GM21737 (cell line): ENCODE data around the gene PCBP3.
"Not testable (repeated sequence)": the region's sequence is repeated elsewhere in the genome, so short reads cannot be mapped to it uniquely, and the experiment has no call there.

ENCODE experiments used
- ATAC-seq: cut with Tn5 transposase; IDR thresholded peaks from one replicate; pipeline ENCODE4 v1.9.1; 2021; ENCODE audit warnings: mild to moderate bottlenecking, moderate library complexity; ENCODE audit not compliant: unreplicated experiment

Gene PCBP3

DNA sequence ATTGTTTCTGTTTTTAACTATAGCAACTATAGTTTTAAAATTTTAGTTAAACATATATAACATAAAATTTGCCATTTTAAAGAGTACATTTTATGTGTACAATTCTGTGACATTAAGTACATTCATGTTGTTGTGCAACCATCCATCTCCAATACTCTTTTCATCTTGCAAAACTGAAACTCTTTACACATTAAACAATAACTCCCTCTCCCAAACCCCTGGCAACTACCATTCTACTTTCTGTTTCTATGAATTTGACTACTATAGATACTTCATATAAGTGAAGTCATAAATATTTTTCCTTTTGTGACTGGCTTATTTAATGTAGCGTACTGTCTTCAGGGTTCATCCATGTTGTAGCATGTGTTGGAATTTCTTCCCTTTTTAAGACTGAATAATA, 25.9 kb downstream of the PCBP3 start:
- ATAC-seq = no peak

DNA sequence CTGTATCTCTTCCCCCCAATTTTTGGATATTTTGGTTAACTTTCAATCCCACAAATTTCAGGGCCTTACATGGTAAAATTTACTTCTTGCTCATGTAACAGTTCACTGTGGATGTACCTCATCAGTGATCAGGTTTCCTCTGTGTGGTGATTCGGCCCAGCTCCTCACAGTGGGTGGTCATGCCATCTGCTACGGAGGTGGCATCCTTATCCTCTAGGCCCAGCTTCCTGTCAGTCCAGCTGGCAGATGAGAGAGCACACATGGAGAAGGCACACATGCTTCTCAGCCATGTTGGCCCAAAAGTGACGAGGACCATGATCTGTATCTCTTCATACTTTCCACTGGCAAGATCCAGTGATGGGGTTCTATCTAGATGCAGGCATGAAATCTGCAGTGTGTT, 27.2 kb downstream of the PCBP3 start:
- ATAC-seq = no peak

DNA sequence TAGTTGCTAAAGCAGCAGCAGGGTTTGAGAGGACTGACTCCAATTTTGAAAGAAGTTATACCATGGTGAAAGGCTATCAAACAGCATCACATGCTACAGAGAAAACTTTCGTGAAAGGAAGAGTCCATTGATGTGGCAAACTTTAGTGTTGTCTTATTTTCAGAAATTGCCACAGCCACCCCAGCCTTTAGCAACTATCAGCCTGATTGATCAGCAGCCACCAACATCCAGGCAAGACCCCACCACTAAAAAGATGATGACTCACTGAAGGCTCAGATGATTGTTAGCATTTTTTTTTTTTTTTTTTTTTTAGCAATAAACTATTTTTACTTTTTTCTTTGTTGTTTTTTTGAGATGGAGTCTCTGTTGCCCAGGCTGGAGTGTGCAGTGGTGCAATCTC, 35.3 kb downstream of the PCBP3 start:
- ATAC-seq = not testable (repeated sequence)

DNA sequence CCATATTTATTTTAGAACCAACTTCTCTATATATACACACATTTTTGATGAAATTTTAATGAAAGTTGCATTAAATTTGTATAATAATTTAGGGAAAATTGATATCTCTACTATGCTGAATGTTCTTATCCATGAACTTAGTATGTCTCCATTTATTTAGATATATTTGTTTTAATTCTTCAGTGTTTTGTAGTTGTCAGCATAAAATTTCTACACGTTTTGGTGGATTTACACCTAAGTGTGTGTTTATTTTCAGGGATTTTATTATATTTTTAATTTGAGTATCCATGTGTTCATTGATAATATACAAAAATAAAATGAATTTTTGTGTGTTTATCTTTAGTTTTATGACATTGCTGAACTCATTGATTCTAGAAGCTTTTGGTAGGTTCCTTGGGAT, 36.7 kb downstream of the PCBP3 start:
- no peak for ATAC-seq

DNA sequence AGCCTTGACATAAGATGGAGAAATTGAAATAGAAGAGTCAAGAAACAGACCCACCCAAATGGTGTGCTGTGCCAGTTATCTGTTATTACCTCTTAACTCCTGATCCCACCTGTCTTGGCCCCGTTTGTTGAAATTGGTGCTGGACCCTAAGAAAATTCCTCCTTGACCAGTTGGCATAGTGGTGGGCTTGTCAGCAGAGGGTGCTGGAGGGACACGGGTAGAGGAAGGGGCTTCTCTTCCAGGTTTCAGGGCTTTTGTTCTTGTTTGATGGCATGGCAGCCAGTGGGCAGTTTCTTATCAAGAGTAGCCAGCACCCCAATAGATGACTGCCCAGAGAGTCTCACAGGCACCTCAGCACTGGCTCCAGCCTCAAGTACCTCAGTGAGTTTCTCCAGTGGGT, 51.6 kb downstream of the PCBP3 start:
- ATAC-seq = no peak

DNA sequence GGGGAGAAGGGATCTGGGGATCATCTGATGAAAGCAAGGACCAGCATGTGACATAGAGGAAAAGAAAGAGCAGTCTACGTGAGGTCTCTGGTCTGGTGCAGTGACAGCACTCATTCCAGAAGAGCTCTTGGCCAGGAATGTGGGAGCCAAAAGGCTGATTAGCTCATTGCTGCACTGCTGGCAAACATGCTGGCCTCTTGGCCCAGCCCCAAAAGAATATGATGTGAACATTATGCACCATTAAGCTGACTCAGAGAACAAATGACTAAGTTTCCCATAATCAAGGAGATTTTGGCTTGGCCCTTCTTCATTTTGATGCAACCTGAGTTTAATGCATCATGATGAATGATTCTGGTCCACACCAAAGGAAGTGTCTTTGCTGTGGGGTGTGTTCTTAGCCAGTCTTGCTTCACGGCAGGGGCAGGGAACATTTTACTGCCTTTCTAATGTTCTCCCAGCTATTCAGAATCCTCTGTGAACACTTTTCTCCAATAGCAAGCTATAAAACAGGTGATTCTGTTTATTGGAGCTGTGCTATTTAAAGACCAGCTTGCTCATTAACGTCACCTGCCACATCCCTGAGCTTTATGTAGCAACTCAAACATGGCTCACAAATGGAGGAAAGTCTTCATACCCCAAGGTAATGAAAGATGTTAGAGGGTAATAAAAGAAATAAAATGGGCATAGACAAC, 55.1 kb downstream of the PCBP3 start:
- no peak for ATAC-seq

DNA sequence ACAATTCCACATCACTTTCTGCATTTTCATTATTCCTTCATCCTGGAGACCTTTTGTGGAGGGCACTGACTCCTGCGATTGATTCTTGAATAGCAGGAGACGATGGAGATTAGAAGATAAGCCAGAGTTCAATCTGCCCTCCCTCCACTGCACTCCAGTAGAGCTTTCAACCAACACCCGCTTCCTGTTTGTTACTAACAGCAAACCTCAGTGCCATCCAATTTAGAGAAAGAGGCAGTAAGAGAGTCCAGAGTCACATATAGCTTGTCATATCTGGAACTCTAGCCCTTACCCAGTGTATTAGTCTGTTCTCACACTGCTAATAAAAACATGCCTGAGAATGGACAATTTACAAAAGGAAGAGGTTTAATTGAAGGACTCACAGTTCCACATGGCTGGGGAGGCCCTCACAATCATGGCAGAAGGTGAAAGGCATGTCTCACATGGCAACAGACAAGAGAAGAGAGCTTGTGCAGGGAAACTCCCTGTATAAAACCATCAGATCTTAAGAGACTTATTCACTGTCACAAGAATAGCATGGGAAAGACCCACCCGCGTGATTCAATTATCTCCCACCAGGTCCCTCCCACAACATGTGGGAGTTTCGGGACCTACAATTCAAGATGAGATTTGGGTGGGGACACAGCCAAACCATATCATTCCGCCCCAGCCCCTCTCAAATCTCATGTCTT, 55.9 kb downstream of the PCBP3 start:
- no peak for ATAC-seq

DNA sequence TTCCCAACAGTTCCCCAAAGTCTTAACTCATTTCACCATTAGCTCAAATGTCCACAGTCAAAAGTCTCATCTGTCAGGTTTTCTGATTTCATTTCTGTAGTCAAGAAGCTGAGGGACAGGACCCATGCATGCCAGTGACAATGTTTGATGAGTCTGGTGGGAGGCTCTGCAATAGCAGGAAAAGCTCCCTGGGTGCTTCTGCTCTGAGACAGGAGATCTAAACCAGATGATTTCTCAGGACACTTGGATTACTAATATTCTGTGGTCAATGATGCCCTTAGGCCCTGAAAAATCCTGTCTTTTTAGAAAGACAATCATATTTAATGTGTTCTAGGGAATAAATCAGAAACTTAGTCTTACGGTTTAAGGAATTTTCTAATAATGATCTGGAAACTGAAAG, 56.4 kb downstream of the PCBP3 start:
- ATAC-seq = no peak

DNA sequence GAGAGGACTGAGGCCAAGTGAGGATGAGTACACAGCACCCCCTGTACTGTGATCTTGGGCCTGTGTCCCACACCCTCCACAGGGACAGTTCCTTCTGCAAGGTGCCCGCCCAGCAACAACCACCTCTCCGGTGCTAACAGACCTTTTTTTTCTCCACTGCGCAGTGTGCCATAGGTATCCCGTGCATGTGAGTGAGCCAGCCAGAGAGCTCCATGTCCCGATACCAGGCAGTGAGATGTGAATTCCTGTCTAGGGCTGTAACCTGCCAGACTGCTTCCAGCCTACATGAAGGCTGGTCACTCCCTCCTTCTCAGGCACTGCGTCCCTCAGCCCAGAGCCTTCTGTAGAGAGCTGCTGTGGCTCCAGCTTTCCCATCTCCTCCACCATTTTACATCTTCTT, 56.9 kb downstream of the PCBP3 start:
- ATAC-seq = no peak

DNA sequence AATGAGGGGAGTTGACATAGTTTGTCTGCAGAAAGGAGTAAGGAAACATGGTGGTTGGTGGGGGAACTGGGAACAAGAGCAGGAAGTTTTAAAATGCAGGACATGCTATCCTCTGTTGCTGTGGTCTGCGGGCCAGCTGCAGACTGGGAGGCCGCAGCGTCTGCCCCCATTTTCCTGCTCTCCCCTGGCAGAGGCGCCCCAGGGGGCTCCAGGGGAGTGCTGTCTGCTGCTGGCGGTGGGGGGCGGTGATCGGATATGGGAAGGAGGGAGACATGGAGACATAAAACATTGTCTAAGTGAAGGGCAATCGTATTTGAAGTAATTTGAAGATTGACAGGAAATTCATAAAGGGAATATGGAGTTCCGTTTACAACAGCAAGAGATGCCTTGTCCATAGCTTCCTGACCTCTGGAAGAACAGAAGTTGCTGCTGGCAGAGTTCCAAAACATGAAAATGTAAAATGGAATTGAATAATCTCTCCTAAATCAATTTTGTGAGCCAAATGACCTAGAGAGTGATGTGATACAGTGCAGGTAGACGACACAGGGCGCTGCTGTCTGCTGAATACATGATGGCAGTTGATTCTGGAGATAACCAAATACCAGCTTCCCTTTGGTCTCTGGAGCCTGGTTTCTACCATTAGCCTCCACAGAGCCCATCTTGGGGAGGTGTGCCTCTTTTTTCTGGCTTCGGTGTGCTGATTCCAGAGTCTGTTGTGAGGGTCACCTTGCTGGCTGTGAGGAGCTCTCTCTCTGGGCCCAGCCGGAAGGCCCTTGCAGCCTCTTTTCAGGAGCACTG, 61.0 kb downstream of the PCBP3 start:
- ATAC-seq = no peak

DNA sequence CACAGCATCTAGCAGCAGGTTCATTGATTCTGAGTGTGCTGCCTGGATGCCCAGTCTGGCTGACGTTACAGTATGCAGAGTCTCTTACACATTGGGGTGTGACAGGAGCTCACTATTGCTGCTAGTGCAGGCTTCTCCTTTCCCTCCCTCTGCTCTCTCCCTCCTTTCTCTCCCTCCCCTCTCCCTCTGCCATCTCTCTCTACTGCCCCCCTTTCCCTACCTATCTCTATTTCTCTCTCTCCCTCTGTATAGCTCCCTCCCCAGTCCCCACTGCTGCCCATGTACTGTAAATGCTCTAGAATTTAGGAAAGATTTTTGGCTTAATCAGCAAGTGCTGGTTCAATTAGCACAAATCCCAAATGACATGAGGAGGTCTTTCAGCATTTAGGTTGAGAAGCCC, 62.8 kb downstream of the PCBP3 start:
- no peak for ATAC-seq

DNA sequence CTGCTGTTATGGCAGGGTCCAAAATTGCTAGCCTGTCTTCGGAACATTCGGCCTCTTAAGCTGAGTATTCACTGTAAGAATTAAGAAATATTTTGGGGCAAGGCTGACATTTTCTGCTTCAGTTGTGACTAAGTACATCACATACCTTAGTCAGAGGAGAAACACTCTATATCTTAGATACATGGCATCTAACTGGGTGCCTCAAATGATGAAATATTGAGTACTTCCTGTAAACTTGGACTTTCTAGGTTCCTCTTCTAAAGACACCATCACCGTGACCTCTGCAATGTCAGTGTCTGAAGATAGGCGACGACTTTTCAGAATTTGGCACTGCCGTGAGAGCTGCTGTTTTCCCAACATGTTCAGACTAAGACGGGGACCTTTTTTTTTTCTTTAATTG, 65.6 kb downstream of the PCBP3 start:
- no peak for ATAC-seq

DNA sequence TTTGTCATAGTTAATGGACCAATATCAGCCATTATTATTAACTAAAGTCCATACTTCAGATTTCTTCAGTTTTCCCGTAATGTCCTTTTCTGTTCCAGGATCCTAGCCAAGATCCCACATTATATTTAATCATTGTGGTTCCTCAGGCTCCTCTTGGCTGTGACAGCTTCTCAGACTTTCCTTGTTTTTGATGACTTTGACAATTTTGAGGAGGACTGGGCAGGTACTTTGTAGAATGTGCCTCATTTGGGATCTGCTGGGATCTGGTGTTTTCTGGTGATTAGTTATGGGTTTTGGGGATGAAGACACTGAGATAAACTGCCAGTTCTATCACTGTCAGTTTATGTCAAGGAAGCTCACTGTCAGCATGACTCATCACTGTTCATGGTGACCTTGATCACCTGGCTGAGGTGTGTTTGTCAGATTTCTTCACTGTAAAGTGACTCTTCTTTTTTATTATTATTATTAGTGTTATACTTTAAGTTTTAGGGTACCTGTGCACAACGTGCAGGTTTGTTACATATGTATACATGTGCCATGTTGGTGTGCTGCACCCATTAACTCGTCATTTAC, 66.3 kb downstream of the PCBP3 start:
- ATAC-seq = no peak

DNA sequence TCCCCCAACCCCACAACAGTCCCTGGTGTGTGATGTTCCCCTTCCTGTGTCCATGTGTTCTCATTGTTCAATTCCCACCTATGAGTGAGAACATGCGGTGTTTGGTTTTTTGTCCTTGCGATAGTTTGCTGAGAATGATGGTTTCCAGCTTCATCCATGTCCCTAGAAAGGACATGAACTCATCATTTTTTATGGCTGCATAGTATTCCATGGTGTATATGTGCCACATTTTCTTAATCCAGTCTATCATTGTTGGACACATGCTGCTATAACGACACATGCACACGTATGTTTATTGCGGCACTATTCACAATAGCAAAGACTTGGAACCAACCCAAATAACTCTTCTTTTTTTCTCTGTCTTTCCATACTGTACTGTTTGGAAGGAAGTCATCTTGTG, 66.8 kb downstream of the PCBP3 start:
- ATAC-seq = not testable (repeated sequence)

DNA sequence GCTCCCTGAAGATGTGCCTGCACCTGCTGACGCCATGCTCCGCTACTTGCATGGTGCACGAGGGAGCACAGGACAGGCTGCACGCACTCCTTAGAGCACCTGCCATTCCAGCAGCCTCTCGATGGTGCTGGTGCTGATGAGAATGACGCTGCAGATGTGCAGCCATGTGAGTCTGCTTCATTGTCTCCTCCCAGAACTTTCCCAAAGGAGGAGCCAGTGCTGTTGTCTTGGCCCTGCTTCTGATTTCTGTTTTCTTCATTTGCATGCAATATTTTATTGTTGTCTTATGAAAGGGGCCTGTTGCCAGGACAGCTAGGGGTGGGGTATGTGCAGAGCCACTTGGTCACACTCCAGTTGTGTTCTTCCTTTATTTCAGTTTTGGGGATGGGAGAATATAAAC, 70.1 kb downstream of the PCBP3 start:
- no peak for ATAC-seq

DNA sequence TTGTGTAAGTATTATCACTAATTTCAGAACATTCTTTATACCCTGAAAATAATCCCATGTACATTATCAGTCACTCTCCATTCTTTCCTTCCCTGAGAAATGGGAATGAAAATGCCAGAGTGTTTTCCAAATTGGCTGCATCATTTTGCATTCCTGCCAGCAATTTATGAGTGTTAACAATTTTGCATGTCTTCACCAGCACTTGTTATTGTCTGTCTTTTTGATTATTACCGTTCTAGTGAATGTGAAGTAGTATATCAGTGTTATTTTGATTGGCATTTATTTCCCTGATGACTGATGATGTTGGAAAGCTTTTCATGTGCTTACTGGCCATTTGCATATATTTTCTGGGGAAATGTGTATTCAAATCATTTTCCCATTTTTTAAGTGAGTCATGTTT, 71.9 kb downstream of the PCBP3 start:
- no peak for ATAC-seq

DNA sequence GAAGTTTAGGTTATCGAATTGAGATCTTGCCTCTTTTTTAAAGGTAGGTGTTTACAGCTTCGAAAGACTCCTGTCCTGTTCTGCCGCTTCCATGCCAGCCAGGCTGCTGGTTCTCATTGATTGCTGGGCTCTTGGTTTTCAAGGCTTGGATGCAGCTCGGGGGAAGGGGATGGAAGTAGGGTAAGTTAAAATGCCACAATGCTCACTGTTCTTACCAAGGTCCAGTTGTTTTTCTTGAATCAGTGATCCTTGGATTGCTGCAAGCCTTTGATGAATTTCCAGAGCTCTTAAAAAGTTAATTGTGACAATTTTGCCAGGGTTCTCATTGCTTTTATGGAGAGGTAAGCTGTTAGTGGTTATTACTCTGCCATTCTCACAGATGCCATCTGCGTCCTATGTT, 74.9 kb downstream of the PCBP3 start:
- ATAC-seq = no peak

DNA sequence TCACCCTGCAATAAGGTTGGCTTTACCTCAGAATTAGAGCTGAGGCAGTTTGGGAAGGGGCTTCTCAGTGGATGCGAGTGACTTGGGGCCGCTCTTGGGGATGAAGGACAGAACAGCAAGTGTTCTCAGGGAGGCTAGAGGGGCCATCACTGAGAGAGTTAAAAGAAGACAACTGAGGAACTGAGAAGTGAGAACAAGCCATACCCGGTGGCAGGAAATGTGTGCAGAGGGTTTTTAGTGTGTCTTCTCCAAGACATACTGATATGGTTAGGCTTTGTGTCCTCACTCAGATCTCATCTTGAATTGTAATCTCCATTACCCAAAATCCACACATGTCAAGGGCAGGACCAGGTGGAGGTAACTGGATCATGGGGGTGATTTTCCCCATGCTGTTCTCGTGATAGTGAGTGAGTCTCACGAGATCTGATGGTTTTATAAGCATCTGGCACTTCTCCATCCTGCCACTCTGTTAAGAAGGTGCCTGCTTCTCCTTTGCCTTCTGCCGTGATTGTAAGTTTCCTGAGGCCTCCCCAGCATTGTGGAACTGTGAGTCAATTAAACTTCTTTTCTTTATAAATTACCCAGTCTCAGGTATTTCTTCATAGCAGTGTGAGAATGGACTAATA, 75.8 kb downstream of the PCBP3 start:
- ATAC-seq = no peak

DNA sequence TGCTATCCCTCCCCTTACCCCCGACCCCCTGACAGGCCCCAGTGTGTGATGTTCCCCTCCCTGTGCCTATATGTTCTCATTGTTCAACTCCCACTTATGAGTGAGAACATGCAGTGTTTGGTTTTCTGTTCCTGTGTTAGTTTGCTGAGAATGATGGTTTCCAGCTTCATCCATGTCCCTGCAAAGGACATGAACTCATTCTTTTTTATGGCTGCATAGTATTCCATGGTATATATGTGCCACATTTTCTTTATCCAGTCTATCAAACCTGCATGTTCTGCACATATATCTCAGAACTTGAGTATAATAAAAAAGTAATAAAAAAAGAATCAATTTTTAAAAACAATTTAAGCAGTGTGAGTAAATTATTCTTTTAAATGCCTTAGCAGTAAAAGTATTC, 76.7 kb downstream of the PCBP3 start:
- ATAC-seq = not testable (repeated sequence)

DNA sequence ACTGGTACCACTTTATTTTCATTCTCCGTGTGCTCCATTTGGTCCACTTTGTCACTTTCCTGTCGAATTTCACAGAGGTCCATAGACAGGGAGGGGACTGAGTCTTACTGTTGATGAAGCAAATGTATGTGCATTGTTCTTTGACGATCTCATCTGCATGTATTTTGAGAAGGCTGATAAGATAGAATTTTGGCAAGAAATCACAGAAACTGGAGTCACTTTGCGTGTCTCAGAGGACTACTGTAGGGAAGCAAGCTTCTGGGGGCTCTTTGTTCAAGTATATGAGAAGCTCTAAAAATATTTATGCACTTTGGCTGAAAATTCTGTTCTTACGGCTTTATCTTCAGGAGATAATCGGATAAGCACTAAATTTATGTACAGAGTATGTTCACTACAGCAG, 78.1 kb downstream of the PCBP3 start:
- ATAC-seq = no peak
